Muscle layer of duodenum (tissue), 2 donors: ENCODE results near the gene ZNF438.
"Not testable (repeated sequence)": the region's sequence is repeated elsewhere in the genome, so short reads cannot be mapped to it uniquely, and the experiment has no call there.

Source experiments
- H3K27ac ChIP-seq: one replicate; pipeline ENCODE4 v1.7.0; 2013; ENCODE audit warnings: mild to moderate bottlenecking, low read length
- H3K27me3 ChIP-seq: one replicate; pipeline ENCODE4 v1.7.0; 2013; ENCODE audit warnings: low read depth, mild to moderate bottlenecking, control low read depth, low read length
- H3K36me3 ChIP-seq, 2 donors: one replicate each; pipeline ENCODE4 v1.7.0; 2013; ENCODE audit warnings: low read length in 2 of 2, control low read depth in 1 of 2, mild to moderate bottlenecking in 1 of 2; ENCODE audit not compliant: insufficient read depth in 2 of 2, control insufficient read depth in 1 of 2
- H3K4me1 ChIP-seq, 2 donors: one replicate each; pipeline ENCODE4 v1.7.0; 2013; ENCODE audit warnings: low read length in 2 of 2, mild to moderate bottlenecking in 2 of 2, control low read depth in 1 of 2, moderate library complexity in 1 of 2; ENCODE audit not compliant: insufficient read depth in 2 of 2, control insufficient read depth in 1 of 2
- H3K4me3 ChIP-seq, 2 donors: one replicate each; pipeline ENCODE4 v1.7.0; 2013; ENCODE audit warnings: low read length in 2 of 2, low read depth in 1 of 2, mild to moderate bottlenecking in 1 of 2
- H3K9me3 ChIP-seq, 2 donors: one replicate each; pipeline ENCODE4 v1.7.0; 2013; ENCODE audit warnings: low read length in 2 of 2, control low read depth in 1 of 2, mild to moderate bottlenecking in 1 of 2; ENCODE audit not compliant: control insufficient read depth in 1 of 2
- donor health status: healthy.

The ZNF438 gene

GRCh38 chr10:30983209-30983608 is 48.5 kb downstream of the ZNF438 start:
- not testable (repeated sequence) for H3K4me3 ChIP-seq, H3K36me3 ChIP-seq, H3K27ac ChIP-seq, H3K27me3 ChIP-seq, H3K4me1 ChIP-seq, H3K9me3 ChIP-seq

- Histone ChIP-seq H3K36me3 (no peaks in the 10 kb centered on the region), H3K4me1 (peaks cover 5 to 8% of the 10 kb centered on the region in 2 donors), H3K4me3 (no peak overlapping the region), H3K27me3 (no peaks in the 10 kb centered on the region), H3K27ac (peak overlapping the region; percentile 22), H3K9me3 (no peaks in the 10 kb centered on the region)
Observed at GRCh38 chr10:30980951-30981616, 50.6 kb downstream of the ZNF438 start.

- Histone ChIP-seq H3K27me3 (no peaks in the 10 kb centered on the region), H3K27ac (no peak overlapping the region), H3K4me1 (peaks cover 5 to 9% of the 10 kb centered on the region in 2 donors), H3K36me3 (no peaks in the 10 kb centered on the region), H3K9me3 (no peaks in the 10 kb centered on the region), H3K4me3 (no peak overlapping the region)
Observed at GRCh38 chr10:30979956-30980355, 51.7 kb downstream of the ZNF438 start.

- Histone ChIP-seq H3K27me3 (no peaks in the 10 kb centered on the region), H3K36me3 (no peaks in the 10 kb centered on the region), H3K4me1 (peaks cover 5 to 11% of the 10 kb centered on the region in 2 donors), H3K27ac (no peak overlapping the region), H3K4me3 (no peak overlapping the region), H3K9me3 (no peaks in the 10 kb centered on the region)
Observed at GRCh38 chr10:30978843-30979242, 52.8 kb downstream of the ZNF438 start.

GRCh38 chr10:30977385-30977784 is 54.3 kb downstream of the ZNF438 start:
- H3K27ac ChIP-seq, result no peak overlapping the region
- H3K9me3 ChIP-seq, result no peaks in the 10 kb centered on the region
- H3K4me1 ChIP-seq, result peaks cover 5 to 11% of the 10 kb centered on the region in 2 donors
- no peaks in the 10 kb centered on the region for H3K27me3 ChIP-seq
- no peak overlapping the region for H3K4me3 ChIP-seq
- no peaks in the 10 kb centered on the region for H3K36me3 ChIP-seq

GRCh38 chr10:30974773-30975415 is 56.8 kb downstream of the ZNF438 start:
- H3K4me1 ChIP-seq, result peaks cover 0 to 6% of the 10 kb centered on the region in 2 donors
- H3K4me3 ChIP-seq, result no peak overlapping the region
- H3K27me3 ChIP-seq, result no peaks in the 10 kb centered on the region
- H3K36me3 ChIP-seq, result no peaks in the 10 kb centered on the region
- no peaks in the 10 kb centered on the region for H3K9me3 ChIP-seq
- H3K27ac ChIP-seq, result no peak overlapping the region

- Histone ChIP-seq H3K4me3 (no peak overlapping the region), H3K27ac (no peak overlapping the region), H3K9me3 (no peaks in the 10 kb centered on the region), H3K4me1 (peaks cover 0 to 6% of the 10 kb centered on the region in 2 donors), H3K27me3 (no peaks in the 10 kb centered on the region), H3K36me3 (no peaks in the 10 kb centered on the region)
Observed at GRCh38 chr10:30974355-30974754, 57.3 kb downstream of the ZNF438 start.

- Histone ChIP-seq H3K4me3 (no peak overlapping the region), H3K27ac (no peak overlapping the region), H3K4me1 (peaks cover 0 to 6% of the 10 kb centered on the region in 2 donors), H3K9me3 (no peaks in the 10 kb centered on the region), H3K36me3 (no peaks in the 10 kb centered on the region), H3K27me3 (no peaks in the 10 kb centered on the region)
Observed at GRCh38 chr10:30973737-30974136, 57.9 kb downstream of the ZNF438 start.

GRCh38 chr10:30970760-30971460 is 60.8 kb downstream of the ZNF438 start:
- H3K9me3 ChIP-seq, result no peaks in the 10 kb centered on the region
- peaks cover 4 to 6% of the 10 kb centered on the region in 2 donors for H3K4me1 ChIP-seq
- H3K4me3 ChIP-seq, result no peak overlapping the region
- H3K27me3 ChIP-seq, result no peaks in the 10 kb centered on the region
- H3K36me3 ChIP-seq, result no peaks in the 10 kb centered on the region
- H3K27ac ChIP-seq, result no peak overlapping the region

GRCh38 chr10:30968711-30969110 is 63.0 kb downstream of the ZNF438 start:
- peaks cover 0 to 4% of the 10 kb centered on the region in 2 donors for H3K4me1 ChIP-seq
- H3K9me3 ChIP-seq, result no peaks in the 10 kb centered on the region
- H3K27me3 ChIP-seq, result no peaks in the 10 kb centered on the region
- no peaks in the 10 kb centered on the region for H3K36me3 ChIP-seq
- H3K4me3 ChIP-seq, result no peak overlapping the region
- no peak overlapping the region for H3K27ac ChIP-seq

- Histone ChIP-seq H3K36me3 (no peaks in the 10 kb centered on the region), H3K27me3 (no peaks in the 10 kb centered on the region), H3K4me3 (no peak overlapping the region), H3K9me3 (no peaks in the 10 kb centered on the region), H3K27ac (no peak overlapping the region), H3K4me1 (peaks cover 0 to 4% of the 10 kb centered on the region in 2 donors)
Observed at GRCh38 chr10:30967650-30968410, 63.8 kb downstream of the ZNF438 start.
